Karpas-422 (cell line): Measurements from ENCODE around the gene SLFN12. TPM values are rescaled to one million over a fixed set of nuclear protein-coding genes. Genes with fewer than 3 reads are reported as not detected.
"Not testable (repeated sequence)": the region's sequence is repeated elsewhere in the genome, so short reads cannot be mapped to it uniquely, and the experiment has no call there.

Experiments
- DNase-seq: peaks from one replicate; pipeline ENCODE4 v3.0.0-alpha.2; 2015
- H2AFZ ChIP-seq: fragments of 200-600 bp; sonication (generic); 2 replicates; pipeline ENCODE4 v1.6.1; 2014; ENCODE audit warnings: antibody characterized with exemption, low read length, mixed read lengths
- H3K27ac ChIP-seq: fragments of 200-600 bp; sonication (generic); 2 replicates; pipeline ENCODE4 v1.5.1; 2014; ENCODE audit warnings: mild to moderate bottlenecking, low read length, moderate library complexity
- H3K27me3 ChIP-seq: fragments of 200-600 bp; sonication (generic); 2 replicates; pipeline ENCODE4 v1.6.1; 2014; ENCODE audit warnings: low read length, mixed read lengths
- H3K36me3 ChIP-seq: fragments of 200-600 bp; sonication (generic); 2 replicates; pipeline ENCODE4 v1.6.1; 2014; ENCODE audit warnings: low read length, mixed read lengths; ENCODE audit not compliant: insufficient read depth
- H3K4me1 ChIP-seq: fragments of 200-600 bp; sonication (generic); 2 replicates; pipeline ENCODE4 v1.6.1; 2014; ENCODE audit warnings: mild to moderate bottlenecking, low read length, mixed read lengths
- H3K4me2 ChIP-seq: fragments of 200-600 bp; sonication (generic); 2 replicates; pipeline ENCODE4 v1.6.1; 2014; ENCODE audit warnings: low read length, low read depth, mild to moderate bottlenecking; ENCODE audit not compliant: poor library complexity, severe bottlenecking
- H3K4me3 ChIP-seq: fragments of 200-600 bp; sonication (generic); 2 replicates; pipeline ENCODE4 v1.5.1; 2014; ENCODE audit warnings: mild to moderate bottlenecking, antibody characterized with exemption, low read length, mixed read lengths
- H3K79me2 ChIP-seq: fragments of 200-600 bp; sonication (generic); 2 replicates; pipeline ENCODE4 v1.6.1; 2014; ENCODE audit warnings: mild to moderate bottlenecking, low read length, mixed read lengths
- H3K9ac ChIP-seq: fragments of 200-600 bp; sonication (generic); 2 replicates; pipeline ENCODE4 v1.6.0; 2014; ENCODE audit warnings: low read length
- H3K9me2 ChIP-seq: fragments of 200-600 bp; sonication (generic), shearing (Covaris generic); replicated peaks from 2 replicates; pipeline ENCODE4 v1.6.0; 2014; ENCODE audit warnings: mild to moderate bottlenecking, low read length, moderate library complexity; ENCODE audit not compliant: insufficient read depth
- H3K9me3 ChIP-seq: fragments of 300-700, 200-600 bp; sonication (generic); 2 replicates; pipeline ENCODE4 v1.6.1; 2014; ENCODE audit warnings: low read length, mixed read lengths
- H4K20me1 ChIP-seq: fragments of 200-600 bp; sonication (generic); 2 replicates; pipeline ENCODE4 v1.6.1; 2014; ENCODE audit warnings: mild to moderate bottlenecking, antibody characterized with exemption, low read length, low read depth; ENCODE audit not compliant: insufficient read depth
- total RNA-seq: library from RNA; depleted of rRNA; stranded (reverse); fragments of >200 nt; shearing (Covaris generic); gene quantifications from 2 replicates; pipeline ENCODE4 v1.2.3, GENCODE V29; 2014; ENCODE audit warnings: low replicate concordance; rRNA removed

SLFN12 gene
- not detected in 2 replicates for total RNA-seq

GRCh38 chr17:35432176-35433074 lies at the start of gene SLFN12:
TSS of gene SLFN12 (minus strand) at chr17:35432500. CDS start at chr17:35423028, 9,472 bp downstream.
- Histone ChIP-seq H3K9me3 (no peaks in the 10 kb centered on the region), H3K4me1 (no peaks in the 10 kb centered on the region), H3K27ac (no peak within 1 kb of the TSS), H3K9me2 (no peaks in the 10 kb centered on the region), H3K27me3 (no peaks in the 10 kb centered on the region), H3K9ac (no peak within 1 kb of the TSS), H3K36me3 (no peaks in the 10 kb centered on the region), H4K20me1 (0 out of 2 replicates have a peak, but pooled peaks cover 3% of the 10 kb centered on the region), H3K4me2 (no peak within 1 kb of the TSS), H2AFZ (no peak within 1 kb of the TSS), H3K4me3 (no peak within 1 kb of the TSS), H3K79me2 (no peaks in the 10 kb centered on the region)
- DNase-seq = no peak

GRCh38 chr17:35479271-35479670 lies 47.0 kb upstream of the SLFN12 start:
- no peaks in the 10 kb centered on the region for H3K9me2 ChIP-seq
- no peak overlapping the region for H2AFZ ChIP-seq
- H4K20me1 ChIP-seq = no peaks in the 10 kb centered on the region
- no peaks in the 10 kb centered on the region for H3K4me1 ChIP-seq
- H3K27ac ChIP-seq = no peak overlapping the region
- no peak overlapping the region for H3K9ac ChIP-seq
- no peaks in the 10 kb centered on the region for H3K27me3 ChIP-seq
- no peaks in the 10 kb centered on the region for H3K36me3 ChIP-seq
- no peak overlapping the region for H3K4me2 ChIP-seq
- no peaks in the 10 kb centered on the region for H3K79me2 ChIP-seq
- no peak overlapping the region for H3K4me3 ChIP-seq
- DNase-seq = no peak
- no peaks in the 10 kb centered on the region for H3K9me3 ChIP-seq

GRCh38 chr17:35477248-35477647 lies 44.9 kb upstream of the SLFN12 start:
- no peak for DNase-seq
- Histone ChIP-seq H3K79me2 (no peaks in the 10 kb centered on the region), H3K9me3 (no peaks in the 10 kb centered on the region), H3K36me3 (no peaks in the 10 kb centered on the region), H3K4me1 (no peaks in the 10 kb centered on the region), H3K4me2 (no peak overlapping the region), H3K4me3 (no peak overlapping the region), H3K9me2 (no peaks in the 10 kb centered on the region), H3K9ac (no peak overlapping the region), H2AFZ (no peak overlapping the region), H4K20me1 (no peaks in the 10 kb centered on the region), H3K27ac (no peak overlapping the region), H3K27me3 (no peaks in the 10 kb centered on the region)

GRCh38 chr17:35476283-35476820 lies 44.1 kb upstream of the SLFN12 start:
- H3K4me1 ChIP-seq = no peaks in the 10 kb centered on the region
- no peaks in the 10 kb centered on the region for H3K79me2 ChIP-seq
- no peaks in the 10 kb centered on the region for H4K20me1 ChIP-seq
- no peaks in the 10 kb centered on the region for H3K9me3 ChIP-seq
- no peak overlapping the region for H3K27ac ChIP-seq
- no peak overlapping the region for H3K4me2 ChIP-seq
- H3K4me3 ChIP-seq = no peak overlapping the region
- no peaks in the 10 kb centered on the region for H3K9me2 ChIP-seq
- H3K9ac ChIP-seq = no peak overlapping the region
- H3K36me3 ChIP-seq = no peaks in the 10 kb centered on the region
- no peak for DNase-seq
- H2AFZ ChIP-seq = no peak overlapping the region
- H3K27me3 ChIP-seq = no peaks in the 10 kb centered on the region

- no peak for DNase-seq
- Histone ChIP-seq H4K20me1 (no peaks in the 10 kb centered on the region), H2AFZ (no peak overlapping the region), H3K27ac (no peak overlapping the region), H3K4me1 (no peaks in the 10 kb centered on the region), H3K79me2 (no peaks in the 10 kb centered on the region), H3K4me2 (no peak overlapping the region), H3K9me2 (no peaks in the 10 kb centered on the region), H3K4me3 (no peak overlapping the region), H3K27me3 (no peaks in the 10 kb centered on the region), H3K9me3 (no peaks in the 10 kb centered on the region), H3K36me3 (no peaks in the 10 kb centered on the region), H3K9ac (no peak overlapping the region)
Measured at GRCh38 chr17:35468475-35468874, 36.2 kb upstream of the SLFN12 start.

GRCh38 chr17:35467824-35468223 lies 35.5 kb upstream of the SLFN12 start:
- no peaks in the 10 kb centered on the region for H4K20me1 ChIP-seq
- no peaks in the 10 kb centered on the region for H3K36me3 ChIP-seq
- H3K4me2 ChIP-seq = no peak overlapping the region
- no peaks in the 10 kb centered on the region for H3K9me2 ChIP-seq
- DNase-seq = no peak
- no peaks in the 10 kb centered on the region for H3K27me3 ChIP-seq
- no peak overlapping the region for H3K9ac ChIP-seq
- H3K79me2 ChIP-seq = no peaks in the 10 kb centered on the region
- H3K9me3 ChIP-seq = no peaks in the 10 kb centered on the region
- no peak overlapping the region for H3K4me3 ChIP-seq
- no peaks in the 10 kb centered on the region for H3K4me1 ChIP-seq
- H2AFZ ChIP-seq = no peak overlapping the region
- no peak overlapping the region for H3K27ac ChIP-seq

GRCh38 chr17:35460354-35460851 lies 28.1 kb upstream of the SLFN12 start:
- Histone ChIP-seq H3K27me3 (no peaks in the 10 kb centered on the region), H3K79me2 (no peaks in the 10 kb centered on the region), H3K9ac (peak overlapping the region; percentile 23; the same call in 1 of the 2 replicates), H3K4me1 (peaks cover 11% of the 10 kb centered on the region), H3K9me2 (no peaks in the 10 kb centered on the region), H4K20me1 (no peaks in the 10 kb centered on the region), H3K27ac (no peak overlapping the region), H3K4me2 (peak overlapping the region; percentile 66), H3K4me3 (peak overlapping the region; percentile 37; the same call in 1 of the 2 replicates), H3K9me3 (no peaks in the 10 kb centered on the region), H2AFZ (0 out of 2 replicates have a peak overlapping the region, but pooled peaks have one; percentile 69), H3K36me3 (no peaks in the 10 kb centered on the region)
- peak; percentile 71 for DNase-seq

GRCh38 chr17:35454035-35454434 lies 21.7 kb upstream of the SLFN12 start:
- not testable (repeated sequence) for H2AFZ ChIP-seq, H3K9ac ChIP-seq, H3K4me1 ChIP-seq, H3K79me2 ChIP-seq, H3K9me3 ChIP-seq, H3K4me2 ChIP-seq, DNase-seq, H3K36me3 ChIP-seq, H3K4me3 ChIP-seq, H3K9me2 ChIP-seq, H3K27me3 ChIP-seq, H3K27ac ChIP-seq, H4K20me1 ChIP-seq
